Hematopoietic multipotent progenitor cell treated with erythropoietin and hydrocortisone succinate and interleukin-3 and kit ligand, for 17 days (in vitro differentiated cells): ENCODE measurements around the gene TSPAN31.
"Not testable (repeated sequence)": the region's sequence is repeated elsewhere in the genome, so short reads cannot be mapped to it uniquely, and the experiment has no call there.

ENCODE experiments used
- DNase-seq: peaks from one replicate; pipeline ENCODE4 v3.0.0-alpha.2; 2015; ENCODE audit warnings: low spot score

The TSPAN31 gene

GRCh38 chr12:57767305-57767698 lies 22.5 kb downstream of the TSPAN31 start:
- DNase-seq: no peak

GRCh38 chr12:57767876-57768275 lies 23.0 kb downstream of the TSPAN31 start:
- DNase-seq: no peak

GRCh38 chr12:57769594-57769993 lies 24.8 kb downstream of the TSPAN31 start:
- no peak for DNase-seq

GRCh38 chr12:57770734-57771133 lies 25.9 kb downstream of the TSPAN31 start:
- DNase-seq: no peak

- DNase-seq: peak; percentile 77
Measured at GRCh38 chr12:57771236-57771872, 26.5 kb downstream of the TSPAN31 start.

GRCh38 chr12:57771873-57772428 lies 27.1 kb downstream of the TSPAN31 start, which contains the start of gene METTL1:
METTL1 (minus strand) TSS chr12:57772105; CDS start chr12:57772083, 22 bp downstream.
- DNase-seq: peak; percentile 86

- DNase-seq: no peak
Measured at GRCh38 chr12:57772429-57773322, 27.8 kb downstream of the TSPAN31 start, which contains the start of gene EEF1AKMT3. EEF1AKMT3 (plus strand) TSS chr12:57772614; CDS start chr12:57772725, 111 bp downstream.

GRCh38 chr12:57774634-57775033 lies 29.8 kb downstream of the TSPAN31 start:
- DNase-seq: not testable (repeated sequence)

- no peak for DNase-seq
Measured at GRCh38 chr12:57775044-57775443, 30.2 kb downstream of the TSPAN31 start.

GRCh38 chr12:57775563-57776246 lies 30.9 kb downstream of the TSPAN31 start:
- DNase-seq: no peak

GRCh38 chr12:57776247-57776587 lies 31.4 kb downstream of the TSPAN31 start:
- DNase-seq: no peak

- DNase-seq: no peak
Measured at GRCh38 chr12:57777367-57777766, 32.5 kb downstream of the TSPAN31 start.

GRCh38 chr12:57777911-57778310 lies 33.1 kb downstream of the TSPAN31 start:
- no peak for DNase-seq

GRCh38 chr12:57779736-57780135 lies 34.9 kb downstream of the TSPAN31 start:
- no peak for DNase-seq

- DNase-seq: no peak
Measured at GRCh38 chr12:57780284-57780897, 35.6 kb downstream of the TSPAN31 start.

GRCh38 chr12:57781244-57781643 lies 36.4 kb downstream of the TSPAN31 start:
- no peak for DNase-seq

GRCh38 chr12:57781801-57782200 lies 37.0 kb downstream of the TSPAN31 start:
- DNase-seq: no peak

- no peak for DNase-seq
Measured at GRCh38 chr12:57782243-57782607, 37.4 kb downstream of the TSPAN31 start.

- DNase-seq: peak; percentile 97
Measured at GRCh38 chr12:57782608-57783465, 38.0 kb downstream of the TSPAN31 start, which contains the start of gene TSFM. TSFM (plus strand) TSS chr12:57782787; CDS start chr12:57782802, 15 bp downstream.

- DNase-seq: no peak
Measured at GRCh38 chr12:57783466-57783801, 38.6 kb downstream of the TSPAN31 start.

- no peak for DNase-seq
Measured at GRCh38 chr12:57783861-57784260, 39.0 kb downstream of the TSPAN31 start.
